ENCODE data around the gene CEP126. TPM values are rescaled to one million over a fixed set of nuclear protein-coding genes. Genes with fewer than 3 reads are reported as not detected.

The CEP126 gene
- total RNA-seq, 4 donors from 2014 or later = 4.3 to 11.7 (median 9.6) TPM

- Histone ChIP-seq H3K36me3 (no peaks in the 10 kb centered on the region), H3K27ac (no peak overlapping the region), H3K4me1 (peaks cover 0 to 25% (median 9%) of the 10 kb centered on the region in 3 donors), H3K4me3 (no peak overlapping the region), H3K27me3 (no peaks in the 10 kb centered on the region), H3K9me3 (no peaks in the 10 kb centered on the region)
- peak; percentile 85 for ATAC-seq
- TF ChIP-seq CTCF (IDR thresholded peaks at IDR 0.05) (no peak), EP300 (IDR thresholded peaks at IDR 0.05) (no peak), POLR2A (IDR thresholded peaks at IDR 0.05) (no peak), POLR2AphosphoS5 (IDR thresholded peaks at IDR 0.05) (no peak)
- WGBS, 2 donors (ENCODE audit: low coverage in 1 of 2) = 24 to 51% methylated on average over 3 to 7 of the region's 12 CpGs
Measured at GRCh38 chr11:102010776-102011494, 96.1 kb downstream of the CEP126 start.

GRCh38 chr11:102012946-102013345 is 98.1 kb downstream of the CEP126 start:
- peaks cover 4 to 29% (median 5%) of the 10 kb centered on the region in 3 donors for H3K4me1 ChIP-seq
- no peaks in the 10 kb centered on the region for H3K9me3 ChIP-seq
- no peak for ATAC-seq
- H3K27ac ChIP-seq = no peak overlapping the region
- H3K27me3 ChIP-seq = no peaks in the 10 kb centered on the region
- H3K4me3 ChIP-seq = no peak overlapping the region
- WGBS, 2 donors (ENCODE audit: low coverage in 1 of 2) = 74 to 80% methylated on average over 2 to 3 of the region's 3 CpGs
- no peaks in the 10 kb centered on the region for H3K36me3 ChIP-seq
- no peak for TF ChIP-seq EP300 (IDR thresholded peaks at IDR 0.05)
- no peak for TF ChIP-seq POLR2AphosphoS5 (IDR thresholded peaks at IDR 0.05)
- no peak for TF ChIP-seq CTCF (IDR thresholded peaks at IDR 0.05)
- no peak for TF ChIP-seq POLR2A (IDR thresholded peaks at IDR 0.05)

GRCh38 chr11:102014756-102015155 is 99.9 kb downstream of the CEP126 start:
- 80 to 89% methylated on average over 2 to 5 of the region's 5 CpGs for WGBS, 2 donors (ENCODE audit: low coverage in 1 of 2)
- Histone ChIP-seq H3K36me3 (no peaks in the 10 kb centered on the region), H3K27ac (no peak overlapping the region), H3K9me3 (no peaks in the 10 kb centered on the region), H3K27me3 (no peaks in the 10 kb centered on the region), H3K4me1 (peaks cover 4 to 37% (median 5%) of the 10 kb centered on the region in 3 donors), H3K4me3 (no peak overlapping the region)
- no peak for ATAC-seq
- TF ChIP-seq POLR2AphosphoS5 (IDR thresholded peaks at IDR 0.05) (no peak), EP300 (IDR thresholded peaks at IDR 0.05) (no peak), CTCF (IDR thresholded peaks at IDR 0.05) (no peak), POLR2A (IDR thresholded peaks at IDR 0.05) (no peak)

GRCh38 chr11:102017026-102017425 is 102.2 kb downstream of the CEP126 start:
- Histone ChIP-seq H3K36me3 (no peaks in the 10 kb centered on the region), H3K4me1 (peaks cover 0 to 27% (median 4%) of the 10 kb centered on the region in 3 donors), H3K27ac (peak overlapping the region in 2 of 4 donors; percentile 1 to 33), H3K27me3 (no peaks in the 10 kb centered on the region), H3K9me3 (no peaks in the 10 kb centered on the region), H3K4me3 (no peak overlapping the region)
- WGBS, 2 donors (ENCODE audit: low coverage in 1 of 2) = 11 to 17% methylated on average over 3 of the region's 3 CpGs
- no peak for ATAC-seq
- TF ChIP-seq POLR2AphosphoS5 (IDR thresholded peaks at IDR 0.05) = no peak
- TF ChIP-seq CTCF (IDR thresholded peaks at IDR 0.05) = no peak
- TF ChIP-seq POLR2A (IDR thresholded peaks at IDR 0.05) = no peak
- TF ChIP-seq EP300 (IDR thresholded peaks at IDR 0.05) = no peak

- no peaks in the 10 kb centered on the region for H3K36me3 ChIP-seq
- no peak for TF ChIP-seq POLR2AphosphoS5 (IDR thresholded peaks at IDR 0.05)
- no peak for TF ChIP-seq EP300 (IDR thresholded peaks at IDR 0.05)
- TF ChIP-seq CTCF (IDR thresholded peaks at IDR 0.05) = no peak
- no peak for TF ChIP-seq POLR2A (IDR thresholded peaks at IDR 0.05)
- H3K27me3 ChIP-seq = no peaks in the 10 kb centered on the region
- no peak for ATAC-seq
- no peak overlapping the region for H3K27ac ChIP-seq
- WGBS, 2 donors (ENCODE audit: low coverage in 1 of 2) = 57 to 59% methylated on average over 4 of the region's 4 CpGs
- H3K4me1 ChIP-seq = peaks cover 0 to 15% (median 0%) of the 10 kb centered on the region in 3 donors
- H3K9me3 ChIP-seq = no peaks in the 10 kb centered on the region
- no peak overlapping the region for H3K4me3 ChIP-seq
Measured at GRCh38 chr11:102026217-102026616, 111.4 kb downstream of the CEP126 start.
